GM19452 (cell line): ENCODE data around the gene RHEX.

Source experiments
- ATAC-seq: cut with Tn5 transposase; IDR thresholded peaks from one replicate; pipeline ENCODE4 v1.9.1; 2021; ENCODE audit not compliant: unreplicated experiment

Gene RHEX

GRCh38 chr1:206083750-206084149 lies 30.8 kb downstream of the RHEX start:
- no peak for ATAC-seq

- ATAC-seq = no peak
Observed at GRCh38 chr1:206087091-206087490, 34.1 kb downstream of the RHEX start.

GRCh38 chr1:206089341-206089740 lies 36.4 kb downstream of the RHEX start:
- ATAC-seq = no peak

GRCh38 chr1:206094024-206094423 lies 41.1 kb downstream of the RHEX start:
- ATAC-seq = no peak

GRCh38 chr1:206097381-206097780 lies 44.4 kb downstream of the RHEX start:
- ATAC-seq = no peak

- no peak for ATAC-seq
Observed at GRCh38 chr1:206098242-206098919, 45.4 kb downstream of the RHEX start.

- ATAC-seq = no peak
Observed at GRCh38 chr1:206100226-206100815, 47.3 kb downstream of the RHEX start.

GRCh38 chr1:206101351-206102045 lies 48.5 kb downstream of the RHEX start:
- no peak for ATAC-seq

GRCh38 chr1:206102292-206102936 lies 49.4 kb downstream of the RHEX start:
- ATAC-seq = no peak

- ATAC-seq = no peak
Observed at GRCh38 chr1:206103979-206104378, 51.0 kb downstream of the RHEX start.

- ATAC-seq = no peak
Observed at GRCh38 chr1:206105464-206105995, 52.6 kb downstream of the RHEX start.

- no peak for ATAC-seq
Observed at GRCh38 chr1:206106328-206107167, 53.6 kb downstream of the RHEX start.

- ATAC-seq = no peak
Observed at GRCh38 chr1:206107168-206107544, 54.2 kb downstream of the RHEX start.

- ATAC-seq = no peak
Observed at GRCh38 chr1:206108635-206109034, 55.7 kb downstream of the RHEX start.

- ATAC-seq = no peak
Observed at GRCh38 chr1:206109718-206110117, 56.7 kb downstream of the RHEX start.

GRCh38 chr1:206110161-206110560 lies 57.2 kb downstream of the RHEX start:
- ATAC-seq = no peak

GRCh38 chr1:206110820-206111219 lies 57.8 kb downstream of the RHEX start:
- no peak for ATAC-seq

- ATAC-seq = no peak
Observed at GRCh38 chr1:206111271-206111927, 58.4 kb downstream of the RHEX start.

GRCh38 chr1:206112600-206113301 lies 59.8 kb downstream of the RHEX start:
- ATAC-seq = no peak
